Endothelial cell of umbilical vein (primary cell): ENCODE measurements around the gene TFDP1. TPM values are rescaled to one million over a fixed set of nuclear protein-coding genes. Genes with fewer than 3 reads are reported as not detected.

ENCODE experiments used
- BruUV-seq: library from RNA; stranded (reverse); fragments of 400-500 nt; replicated peaks from 2 replicates; lab custom pipeline; 2021; lab: Mats Ljungman, UMichigan
- CTCF ChIA-PET: fragments of 300-600, 350-600 bp; sonication (Branson Sonifier 250); formaldehyde crosslinking; loops from one replicate; lab custom pipeline; 2021; ENCODE audit warnings: antibody characterized with exemption, inconsistent platforms; lab: Charles Lee
- POLR2A ChIA-PET: fragments of 300-600, 350-600 bp; sonication (Branson Sonifier 250); formaldehyde crosslinking; loops from one replicate; lab custom pipeline; 2021; ENCODE audit warnings: antibody characterized with exemption, inconsistent platforms; lab: Charles Lee
- DNase-seq: peaks from one replicate; pipeline ENCODE4 v3.0.0-alpha.2; 2011; ENCODE audit warnings: low read depth, low spot score
- FAIRE-seq: peaks from 2 replicates; lab custom pipeline; 2011; peaks lifted over from hg19 to GRCh38; lab: Jason Lieb, UNC
- H2AFZ ChIP-seq: 2 replicates; pipeline ENCODE4 v1.6.0; 2012; ENCODE audit warnings: low read depth, low read length, control low read depth, inconsistent platforms
- H3K27ac ChIP-seq: 2 replicates; pipeline ENCODE4 v1.5.1; 2011; ENCODE audit warnings: low read depth, mild to moderate bottlenecking, control low read depth, low read length, moderate library complexity; ENCODE audit not compliant: insufficient read depth
- H3K27me3 ChIP-seq, 2 experiments: 2 replicates each; pipeline versions ENCODE4 v1.6.0 to v1.6.1; 2011; ENCODE audit warnings: low read length in 2 of 2, mixed read lengths in 1 of 2; ENCODE audit not compliant: control insufficient read depth in 2 of 2, insufficient read depth in 2 of 2
- H3K36me3 ChIP-seq, 2 experiments: 2 replicates in 1 of 2; 3 replicates in 1 of 2; pipeline ENCODE4 v1.5.1; 2011; ENCODE audit warnings: low read length in 2 of 2, mild to moderate bottlenecking in 1 of 2, moderate library complexity in 1 of 2; ENCODE audit not compliant: control insufficient read depth in 2 of 2, insufficient read depth in 2 of 2; ENCODE audit errors: extremely low read depth in 1 of 2
- H3K4me1 ChIP-seq: 3 replicates; pipeline ENCODE4 v1.5.1; 2011; ENCODE audit warnings: mild to moderate bottlenecking, low read length; ENCODE audit not compliant: control insufficient read depth, insufficient read depth; ENCODE audit errors: extremely low read depth
- H3K4me2 ChIP-seq: 2 replicates; pipeline ENCODE4 v1.6.1; 2011; ENCODE audit warnings: low read length, control low read depth, mixed read lengths; ENCODE audit not compliant: insufficient read depth
- H3K4me3 ChIP-seq, 3 experiments: fragments of 200-600 bp in 1 of 3; sonication (generic), shearing (Covaris generic) in 1 of 3; replicated peaks in 1 of 3; 2 replicates each; pipeline ENCODE4 v1.5.1; 2011 to 2016; ENCODE audit warnings: control low read depth in 3 of 3, low read length in 3 of 3, mild to moderate bottlenecking in 2 of 3, inconsistent platforms in 1 of 3, low read depth in 1 of 3, moderate library complexity in 1 of 3; ENCODE audit not compliant: insufficient read depth in 1 of 3
- H3K79me2 ChIP-seq: 2 replicates; pipeline ENCODE4 v1.6.0; 2012; ENCODE audit warnings: low read length, inconsistent platforms; ENCODE audit not compliant: control insufficient read depth, insufficient read depth
- H3K9ac ChIP-seq: replicated peaks from 2 replicates; pipeline ENCODE3; 2011; ENCODE audit warnings: low read length, control low read depth; ENCODE audit not compliant: insufficient read depth; ENCODE audit errors: extremely low read depth
- H3K9me1 ChIP-seq: replicated peaks from 3 replicates; pipeline ENCODE4 v1.6.0; 2011; ENCODE audit warnings: mild to moderate bottlenecking, low read length; ENCODE audit not compliant: control insufficient read depth, insufficient read depth; ENCODE audit errors: extremely low read depth
- H3K9me3 ChIP-seq: replicated peaks from 2 replicates; pipeline ENCODE4 v1.5.1; 2012; ENCODE audit warnings: low read length, inconsistent platforms; ENCODE audit not compliant: control insufficient read depth, insufficient read depth
- H4K20me1 ChIP-seq: replicated peaks from 2 replicates; pipeline ENCODE3; 2011; ENCODE audit warnings: mild to moderate bottlenecking, low read length; ENCODE audit not compliant: control insufficient read depth, insufficient read depth; ENCODE audit errors: extremely low read depth
- CTCF ChIP-seq, 2 donors: IDR thresholded peaks; 1 replicate in 1 of 2; 2 replicates in 1 of 2; pipeline ENCODE4 v1.5.1; 2011; ENCODE audit warnings: low read length in 2 of 2, mild to moderate bottlenecking in 2 of 2, moderate library complexity in 2 of 2, control low read depth in 1 of 2, inconsistent platforms in 1 of 2, low read depth in 1 of 2; ENCODE audit not compliant: insufficient read depth in 1 of 2; ENCODE audit errors: extremely low read depth in 1 of 2
- EZH2 ChIP-seq: IDR thresholded peaks from 2 replicates; pipeline ENCODE4 v1.6.1; 2012; ENCODE audit warnings: borderline replicate concordance, low read depth, mild to moderate bottlenecking, moderate library complexity, low read length, inconsistent platforms; ENCODE audit not compliant: severe bottlenecking
- FOS ChIP-seq: IDR thresholded peaks from 2 replicates; pipeline ENCODE4 v1.6.1; 2011; ENCODE audit warnings: mild to moderate bottlenecking, low read length, moderate library complexity, borderline replicate concordance; ENCODE audit not compliant: insufficient read depth
- GATA2 ChIP-seq: IDR thresholded peaks from 2 replicates; pipeline ENCODE4 v1.7.0; 2011; ENCODE audit warnings: low read depth, mild to moderate bottlenecking, moderate library complexity, mixed read lengths, low read length; ENCODE audit not compliant: insufficient read length, insufficient read depth
- JUN ChIP-seq: IDR thresholded peaks from 2 replicates; pipeline ENCODE4 v1.6.1; 2011; ENCODE audit warnings: borderline replicate concordance, low read depth; ENCODE audit not compliant: insufficient read length, insufficient read depth
- MAX ChIP-seq: IDR thresholded peaks from 2 replicates; pipeline ENCODE4 v1.6.1; 2011; ENCODE audit not compliant: insufficient read depth, insufficient read length
- MYC ChIP-seq: IDR thresholded peaks from one replicate; pipeline ENCODE4 v1.6.1; 2011; ENCODE audit warnings: mild to moderate bottlenecking, low read depth, low read length
- POLR2A ChIP-seq: IDR thresholded peaks from 2 replicates; pipeline ENCODE4 v1.6.1; 2012; ENCODE audit warnings: low read depth, mild to moderate bottlenecking, control low read depth, low read length
- POLR2AphosphoS5 ChIP-seq: IDR thresholded peaks from 2 replicates; pipeline ENCODE4 v1.6.1; 2012; ENCODE audit warnings: low read depth, mild to moderate bottlenecking, control low read depth, low read length, moderate library complexity; ENCODE audit not compliant: insufficient read depth
- dilution Hi-C: fragments of 300-500 bp; cut with MboI; formaldehyde crosslinking; loops from one replicate; pipeline ENCODE4 v1.15.0; 2019; ENCODE audit warnings: low sequenced_read_pairs; ENCODE audit not compliant: extremely low pct_ligation_motif_present
- intact Hi-C: fragments of 100-400 bp; cut with micrococcal nuclease; formaldehyde crosslinking; loops from one replicate; pipeline ENCODE4 v1.10.0; 2022
- polyA plus RNA-seq, 4 experiments: library from polyadenylated mRNA; depleted of rRNA in 3 of 4; stranded (reverse) in 3 of 4; unstranded in 1 of 4; fragments of >200 nt; gene quantifications; 2 replicates each; pipeline versions ENCODE4 v1.2.1 to v1.2.3, GENCODE V29; 2011 to 2012; ENCODE audit warnings: missing spikeins in 1 of 4
- total RNA-seq: library from RNA; stranded (reverse); gene quantifications from 2 replicates; pipeline ENCODE4 v1.2.3, GENCODE V29; 2021

Gene TFDP1
- total and polyA plus RNA-seq, 2 donors (not counting 3 experiments of a cell fraction or from before 2014, with no cell fraction given): 64.3 to 137 TPM

GRCh38 chr13:113618455-113618854 is 33.9 kb downstream of the TFDP1 start:
- POLR2A ChIA-PET: no interaction called here
- H3K9me1 ChIP-seq: no peaks in the 10 kb centered on the region
- CTCF ChIA-PET: no interaction called here
- TF ChIP-seq FOS: no peak
- TF ChIP-seq GATA2: no peak
- no peak for TF ChIP-seq POLR2AphosphoS5
- no peak for TF ChIP-seq MYC
- no peak for TF ChIP-seq JUN
- no peak for TF ChIP-seq CTCF (IDR thresholded peaks at IDR 0.05; ENCODE audit: extremely low read depth in 1 of 2, insufficient read depth in 1 of 2, low read depth in 1 of 2, low read length in 2 of 2)
- TF ChIP-seq POLR2A: no peak
- TF ChIP-seq EZH2: no peak
- TF ChIP-seq MAX: no peak
- no peaks in the 10 kb centered on the region for H3K4me1 ChIP-seq
- H3K27me3 ChIP-seq: no peaks in the 10 kb centered on the region
- no peak overlapping the region for H3K4me3 ChIP-seq
- intact Hi-C loops (no loop called here), dilution Hi-C loops (no loop called here)
- H3K79me2 ChIP-seq: peaks cover 66% of the 10 kb centered on the region
- DNase-seq (no peak), FAIRE-seq (no peak)
- H3K9me3 ChIP-seq: no peaks in the 10 kb centered on the region
- H3K4me2 ChIP-seq: no peak overlapping the region
- BruUV-seq: no TSS peak
- H3K36me3 ChIP-seq: peaks cover 0 to 4% of the 10 kb centered on the region in 2 experiments
- H3K27ac ChIP-seq: no peak overlapping the region
- no peak overlapping the region for H3K9ac ChIP-seq
- H4K20me1 ChIP-seq: no peaks in the 10 kb centered on the region
- no peak overlapping the region for H2AFZ ChIP-seq
